ENCODE measurements around the gene LGALS13. TPM values are rescaled to one million over a fixed set of nuclear protein-coding genes. Genes with fewer than 3 reads are reported as not detected.
A peak's percentile ranks its signal among the peaks of the same experiment; 100 is the strongest.

LGALS13 gene
- total and polyA plus RNA-seq, 2 of the 8 experiments (the other 6 are each of a cell fraction or from before 2014, with no cell fraction given) = not detected

DNA sequence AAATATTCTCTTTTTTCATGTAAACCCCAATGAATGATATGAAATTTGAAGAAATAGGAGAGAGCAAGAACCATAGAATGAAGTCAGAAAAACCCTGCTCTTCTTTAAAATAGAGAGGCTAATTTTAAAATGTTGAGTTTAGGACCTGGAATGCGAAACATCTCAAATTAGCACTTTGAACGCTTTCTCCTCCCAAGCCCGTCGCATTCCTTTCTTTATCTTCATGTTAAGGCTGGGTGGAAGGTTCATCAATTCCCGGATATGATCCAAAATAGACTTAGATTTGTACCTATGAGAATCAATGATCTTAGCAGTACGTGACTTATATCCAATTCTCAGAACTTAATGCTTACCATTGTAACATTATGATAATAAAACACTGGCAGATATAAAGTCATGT is 29.3 kb downstream of the LGALS13 start:
- Histone ChIP-seq H3K4ac (replicated peaks; ENCODE audit: insufficient read length, low read depth, low read length) (no peak overlapping the region), H3K79me2 (ENCODE audit: control insufficient read depth in 1 of 2, insufficient read depth in 2 of 2, low read length in 2 of 2) (no peaks in the 10 kb centered on the region), H3K4me2 (ENCODE audit: insufficient read depth in 1 of 2, low read depth in 2 of 2, low read length in 2 of 2) (no peak overlapping the region), H2BK20ac (ENCODE audit: low read length) (no peak overlapping the region), H3K23me2 (ENCODE audit: low read depth, low read length) (no peaks in the 10 kb centered on the region), H3K27ac (ENCODE audit: low read depth, low read length) (no peak overlapping the region), H4K20me1 (replicated peaks in 1 of 2; ENCODE audit: control insufficient read depth in 1 of 2, insufficient read depth in 2 of 2, low read length in 2 of 2) (no peaks in the 10 kb centered on the region), H3K27me3 (replicated peaks in 1 of 4; ENCODE audit: control insufficient read depth in 3 of 4, extremely low read depth in 1 of 4, insufficient read depth in 3 of 4, low read length in 3 of 4) (no peaks in the 10 kb centered on the region), H2AFZ (ENCODE audit: low read length) (no peak overlapping the region), H2AK5ac (ENCODE audit: low read depth, low read length) (no peak overlapping the region), H3K36me3 (ENCODE audit: control insufficient read depth in 2 of 4, insufficient read depth in 4 of 4, low read length in 3 of 4) (no peaks in the 10 kb centered on the region), H3K18ac (ENCODE audit: extremely low read depth, low read length) (no peak overlapping the region), H3K4me1 (replicated peaks in 1 of 4; ENCODE audit: control insufficient read depth in 3 of 4, insufficient read depth in 4 of 4, low read length in 3 of 4) (peaks cover 0 to 2% (median 0%) of the 10 kb centered on the region in 4 experiments; a peak in 1 of 7 replicates), H2BK5ac (ENCODE audit: low read depth, low read length) (no peak overlapping the region), H2BK15ac (ENCODE audit: low read length) (no peak overlapping the region), H3K79me1 (ENCODE audit: low read depth, low read length) (no peaks in the 10 kb centered on the region), H3K23ac (ENCODE audit: insufficient read length) (no peak overlapping the region), H3K9ac (replicated peaks in 1 of 4; ENCODE audit: extremely low read depth in 1 of 4, low read depth in 3 of 4, low read length in 3 of 4) (no peak overlapping the region), H3K14ac (ENCODE audit: insufficient read length) (no peak overlapping the region), H3K56ac (replicated peaks; ENCODE audit: insufficient read length, low read depth, low read length) (no peak overlapping the region), H2BK120ac (replicated peaks; ENCODE audit: low read depth, low read length) (no peak overlapping the region), H4K5ac (ENCODE audit: insufficient read length, low read depth, low read length) (no peak overlapping the region), H3K4me3 (ENCODE audit: extremely low read depth in 1 of 4, insufficient read depth in 2 of 4, low read depth in 3 of 4, low read length in 4 of 4) (no peak overlapping the region), H2BK12ac (ENCODE audit: low read depth, low read length) (no peak overlapping the region), H4K91ac (replicated peaks; ENCODE audit: insufficient read length, low read length) (no peak overlapping the region), H4K8ac (ENCODE audit: extremely low read depth, insufficient read depth, low read length) (no peak overlapping the region), H3K9me3 (ENCODE audit: insufficient read depth in 2 of 2, low read depth in 1 of 2, low read length in 1 of 2) (no peaks in the 10 kb centered on the region)
- peak; percentile 66 for TF ChIP-seq TEAD4 (IDR thresholded peaks at IDR 0.05; ENCODE audit: low read depth, low read length)
- TF ChIP-seq TAF1 (IDR thresholded peaks at IDR 0.05; ENCODE audit: low read depth, low read length) = no peak
- DNase-seq (ENCODE audit: low read depth in 1 of 2, low spot score in 2 of 2) (no peak), FAIRE-seq (no peak)
- CTCF ChIA-PET (ENCODE audit: partially characterized antibody) = no interaction called here
- POLR2A ChIA-PET (ENCODE audit: partially characterized antibody) = no interaction called here
- 72% methylated on average over 6 of the region's 6 CpGs; no CpG with 5 or more reads in 1 of the 2 experiments for WGBS, 2 experiments (ENCODE audit: extremely low coverage in 1 of 2, insufficient coverage in 1 of 2, insufficient read length in 1 of 2, insufficient replicate concordance in 2 of 2, low coverage in 1 of 2, low lambda C conversion rate in 2 of 2, missing lambda C conversion rate in 1 of 2)

All from H1 (cell line).